Measurements from ENCODE around the gene RGR. TPM values are rescaled to one million over a fixed set of nuclear protein-coding genes. Genes with fewer than 3 reads are reported as not detected.

Gene RGR
- total RNA-seq, 1 experiment from 2014 or later, result not detected

- Mint-ChIP-seq H3K9me3 (ENCODE audit: unreplicated experiment) (no peaks in the 10 kb centered on the region), H3K27me3 (ENCODE audit: insufficient read depth, unreplicated experiment) (no peaks in the 10 kb centered on the region), H3K4me1 (ENCODE audit: low read depth, unreplicated experiment) (no peaks in the 10 kb centered on the region), H3K4me3 (ENCODE audit: unreplicated experiment) (no peak overlapping the region), H3K27ac (ENCODE audit: unreplicated experiment) (no peak overlapping the region), H3K36me3 (ENCODE audit: insufficient read depth, unreplicated experiment) (no peaks in the 10 kb centered on the region)
- ChIA-PET POLR2A (no interaction called here), CTCF (no interaction called here)
- intact Hi-C loops (cut with micrococcal nuclease; ENCODE audit: unreplicated experiment), result no loop called here
- no peaks in the 10 kb centered on the region for H3K27me3 ChIP-seq (replicated peaks; ENCODE audit: control insufficient read depth, insufficient read depth, low read length)
- H3K9me3 ChIP-seq, result no peaks in the 10 kb centered on the region
- H3K4me3 ChIP-seq (ENCODE audit: low read depth, low read length), result no peak overlapping the region
- no peak for DNase-seq
- H3K36me3 ChIP-seq (ENCODE audit: control insufficient read depth, insufficient read depth, low read length), result no peaks in the 10 kb centered on the region
- TF ChIP-seq CTCF (IDR thresholded peaks at IDR 0.05; ENCODE audit: insufficient read depth in 1 of 2, low read depth in 1 of 2, low read length in 1 of 2, severe bottlenecking in 1 of 2, unreplicated experiment in 1 of 2), result no peak
- no TSS peak for BruUV-seq (replicated peaks)
- H3K4me1 ChIP-seq, result no peaks in the 10 kb centered on the region
These were observed 48.3 kb downstream of the RGR start for GRCh38 chr10:84293171-84293570.

GRCh38 chr10:84293574-84294016 is 48.7 kb downstream of the RGR start:
- no TSS peak for BruUV-seq (replicated peaks)
- CTCF ChIA-PET, result interaction anchor here (0.6 kb wide), 1 partner anchor 23 kb away, joined by 3 read pairs; no protein-coding TSS in a partner anchor
- no peak for TF ChIP-seq CTCF (IDR thresholded peaks at IDR 0.05; ENCODE audit: insufficient read depth in 1 of 2, low read depth in 1 of 2, low read length in 1 of 2, severe bottlenecking in 1 of 2, unreplicated experiment in 1 of 2)

GRCh38 chr10:84294766-84295447 is 50.1 kb downstream of the RGR start:
- ChIA-PET CTCF (no interaction called here), POLR2A (no interaction called here)
- no TSS peak for BruUV-seq (replicated peaks)
- H3K9me3 Mint-ChIP-seq (ENCODE audit: unreplicated experiment), result no peaks in the 10 kb centered on the region
- Histone ChIP-seq H3K4me1 (no peaks in the 10 kb centered on the region), H3K27me3 (replicated peaks; ENCODE audit: control insufficient read depth, insufficient read depth, low read length) (0 out of 2 replicates have a peak, but pooled peaks cover 1% of the 10 kb centered on the region), H3K36me3 (ENCODE audit: control insufficient read depth, insufficient read depth, low read length) (no peaks in the 10 kb centered on the region), H3K9me3 (no peaks in the 10 kb centered on the region), H3K4me3 (ENCODE audit: low read depth, low read length) (no peak overlapping the region)
- intact Hi-C loops (cut with micrococcal nuclease; ENCODE audit: unreplicated experiment), result no loop called here
- H3K27ac Mint-ChIP-seq (ENCODE audit: unreplicated experiment), result no peak overlapping the region
- no peak overlapping the region for H3K4me3 Mint-ChIP-seq (ENCODE audit: unreplicated experiment)
- H3K4me1 Mint-ChIP-seq (ENCODE audit: low read depth, unreplicated experiment), result no peaks in the 10 kb centered on the region
- DNase-seq, result no peak
- no peaks in the 10 kb centered on the region for H3K27me3 Mint-ChIP-seq (ENCODE audit: insufficient read depth, unreplicated experiment)
- no peak for TF ChIP-seq CTCF (IDR thresholded peaks at IDR 0.05; ENCODE audit: insufficient read depth in 1 of 2, low read depth in 1 of 2, low read length in 1 of 2, severe bottlenecking in 1 of 2, unreplicated experiment in 1 of 2)
- no peaks in the 10 kb centered on the region for H3K36me3 Mint-ChIP-seq (ENCODE audit: insufficient read depth, unreplicated experiment)

More at GRCh38 chr10:84293574-84294016, 48.7 kb downstream of the RGR start:
- POLR2A ChIA-PET, result no interaction called here
- H3K27ac Mint-ChIP-seq (ENCODE audit: unreplicated experiment), result no peak overlapping the region
- DNase-seq, result no peak
- Histone ChIP-seq H3K4me1 (no peaks in the 10 kb centered on the region), H3K36me3 (ENCODE audit: control insufficient read depth, insufficient read depth, low read length) (no peaks in the 10 kb centered on the region), H3K4me3 (ENCODE audit: low read depth, low read length) (no peak overlapping the region), H3K27me3 (replicated peaks; ENCODE audit: control insufficient read depth, insufficient read depth, low read length) (0 out of 2 replicates have a peak, but pooled peaks cover under 1% of the 10 kb centered on the region), H3K9me3 (no peaks in the 10 kb centered on the region)
- H3K27me3 Mint-ChIP-seq (ENCODE audit: insufficient read depth, unreplicated experiment), result no peaks in the 10 kb centered on the region
- intact Hi-C loops (cut with micrococcal nuclease; ENCODE audit: unreplicated experiment), result no loop called here
- H3K36me3 Mint-ChIP-seq (ENCODE audit: insufficient read depth, unreplicated experiment), result no peaks in the 10 kb centered on the region
- H3K4me3 Mint-ChIP-seq (ENCODE audit: unreplicated experiment), result no peak overlapping the region
- H3K9me3 Mint-ChIP-seq (ENCODE audit: unreplicated experiment), result no peaks in the 10 kb centered on the region
- H3K4me1 Mint-ChIP-seq (ENCODE audit: low read depth, unreplicated experiment), result no peaks in the 10 kb centered on the region
